Measurements from ENCODE around the gene TRHDE.
A peak's percentile ranks its signal among the peaks of the same experiment; 100 is the strongest.

Gene TRHDE

DNA sequence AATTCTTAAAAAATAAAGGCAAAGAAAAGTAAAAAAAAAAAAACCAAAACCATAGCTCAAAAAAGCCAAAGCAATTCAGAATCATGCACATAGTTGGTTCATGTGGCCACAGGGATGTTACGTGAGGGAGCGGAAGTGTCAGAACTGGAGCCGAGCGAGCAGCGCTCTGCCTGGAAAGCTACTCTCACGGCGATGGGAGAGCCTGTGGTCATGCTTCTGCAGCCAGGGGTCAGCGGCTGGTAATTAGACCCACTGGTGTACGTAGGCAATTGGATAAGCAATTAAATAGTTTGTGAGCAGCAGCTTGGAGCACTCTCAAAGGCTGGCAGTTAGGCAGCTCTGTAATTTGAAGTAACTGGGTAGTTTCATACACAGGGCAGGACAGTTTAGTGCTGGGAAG lies 58.1 kb downstream of the TRHDE start:
- peak; percentile 69 for DNase-seq (ENCODE audit: low read depth)
- H3K4me3 ChIP-seq (ENCODE audit: low read depth, low read length), result peak overlapping the region; percentile 14
- TF ChIP-seq, protein P1, sequence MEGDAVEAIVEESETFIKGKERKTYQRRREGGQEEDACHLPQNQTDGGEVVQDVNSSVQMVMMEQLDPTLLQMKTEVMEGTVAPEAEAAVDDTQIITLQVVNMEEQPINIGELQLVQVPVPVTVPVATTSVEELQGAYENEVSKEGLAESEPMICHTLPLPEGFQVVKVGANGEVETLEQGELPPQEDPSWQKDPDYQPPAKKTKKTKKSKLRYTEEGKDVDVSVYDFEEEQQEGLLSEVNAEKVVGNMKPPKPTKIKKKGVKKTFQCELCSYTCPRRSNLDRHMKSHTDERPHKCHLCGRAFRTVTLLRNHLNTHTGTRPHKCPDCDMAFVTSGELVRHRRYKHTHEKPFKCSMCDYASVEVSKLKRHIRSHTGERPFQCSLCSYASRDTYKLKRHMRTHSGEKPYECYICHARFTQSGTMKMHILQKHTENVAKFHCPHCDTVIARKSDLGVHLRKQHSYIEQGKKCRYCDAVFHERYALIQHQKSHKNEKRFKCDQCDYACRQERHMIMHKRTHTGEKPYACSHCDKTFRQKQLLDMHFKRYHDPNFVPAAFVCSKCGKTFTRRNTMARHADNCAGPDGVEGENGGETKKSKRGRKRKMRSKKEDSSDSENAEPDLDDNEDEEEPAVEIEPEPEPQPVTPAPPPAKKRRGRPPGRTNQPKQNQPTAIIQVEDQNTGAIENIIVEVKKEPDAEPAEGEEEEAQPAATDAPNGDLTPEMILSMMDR (conservative IDR thresholded peaks at IDR 0.05; ENCODE audit: low read depth, low read length), result no peak

DNA sequence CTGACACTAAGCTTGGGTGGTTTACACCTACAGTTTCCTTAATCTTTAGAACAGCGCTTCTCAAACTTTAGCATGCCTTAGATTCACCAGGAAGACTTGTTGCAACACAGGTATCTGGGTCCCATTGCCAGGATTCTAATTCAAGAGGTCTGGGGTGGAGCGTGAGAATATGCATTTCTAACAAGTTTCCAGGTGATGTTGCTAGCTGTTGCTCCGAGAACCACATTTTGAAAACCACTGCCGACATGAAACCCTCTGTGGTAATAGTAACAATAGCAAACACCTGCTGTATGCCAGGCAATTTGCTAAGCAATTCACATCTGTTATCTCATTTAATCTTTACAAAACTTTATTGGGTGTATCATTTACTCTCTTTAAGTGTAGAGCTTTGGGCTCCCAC lies 58.6 kb downstream of the TRHDE start:
- H3K4me3 ChIP-seq (ENCODE audit: low read depth, low read length), result no peak overlapping the region
- TF ChIP-seq, protein P1 (conservative IDR thresholded peaks at IDR 0.05; ENCODE audit: low read depth, low read length), result no peak

DNA sequence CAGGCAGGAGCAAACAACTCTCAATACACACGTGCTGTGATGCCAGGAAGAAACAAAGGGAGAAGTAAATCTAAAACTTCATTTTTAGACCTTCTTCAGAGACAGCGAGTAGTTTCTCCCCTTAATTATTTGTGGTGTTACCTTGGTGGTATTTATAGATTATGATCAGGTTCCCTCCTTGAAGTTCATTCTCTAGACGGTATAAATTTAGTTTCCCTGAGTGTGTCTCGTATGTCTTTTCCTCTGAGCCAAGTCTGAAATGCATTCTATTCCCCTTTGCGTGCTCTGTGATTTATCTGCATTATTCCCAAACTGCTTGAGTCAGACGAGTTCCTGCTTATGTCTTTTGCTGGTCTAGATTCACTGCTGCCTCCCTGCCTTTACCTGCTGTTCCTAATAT lies 65.2 kb downstream of the TRHDE start:
- TF ChIP-seq, protein P1 (conservative IDR thresholded peaks at IDR 0.05; ENCODE audit: low read depth, low read length), result no peak
- no peak for DNase-seq (ENCODE audit: low read depth)
- no peak overlapping the region for H3K4me3 ChIP-seq (ENCODE audit: low read depth, low read length)

More for the DNA sequence above, 58.6 kb downstream of the TRHDE start:
- DNase-seq (ENCODE audit: low read depth), result no peak

- DNase-seq (ENCODE audit: low read depth), result no peak
- TF ChIP-seq, protein P1 (conservative IDR thresholded peaks at IDR 0.05; ENCODE audit: low read depth, low read length), result no peak
- H3K4me3 ChIP-seq (ENCODE audit: low read depth, low read length), result no peak overlapping the region
These were observed 65.8 kb downstream of the TRHDE start for GRCh38 chr12:72337946-72338345.

GRCh38 chr12:72338437-72338836 lies 66.3 kb downstream of the TRHDE start:
- TF ChIP-seq, protein P1 (conservative IDR thresholded peaks at IDR 0.05; ENCODE audit: low read depth, low read length), result no peak
- no peak for DNase-seq (ENCODE audit: low read depth)
- no peak overlapping the region for H3K4me3 ChIP-seq (ENCODE audit: low read depth, low read length)

GRCh38 chr12:72346363-72346944 lies 74.3 kb downstream of the TRHDE start:
- TF ChIP-seq, protein P1 (conservative IDR thresholded peaks at IDR 0.05; ENCODE audit: low read depth, low read length), result peak; percentile 79
- no peak overlapping the region for H3K4me3 ChIP-seq (ENCODE audit: low read depth, low read length)
- DNase-seq (ENCODE audit: low read depth), result peak; percentile 91

DNA sequence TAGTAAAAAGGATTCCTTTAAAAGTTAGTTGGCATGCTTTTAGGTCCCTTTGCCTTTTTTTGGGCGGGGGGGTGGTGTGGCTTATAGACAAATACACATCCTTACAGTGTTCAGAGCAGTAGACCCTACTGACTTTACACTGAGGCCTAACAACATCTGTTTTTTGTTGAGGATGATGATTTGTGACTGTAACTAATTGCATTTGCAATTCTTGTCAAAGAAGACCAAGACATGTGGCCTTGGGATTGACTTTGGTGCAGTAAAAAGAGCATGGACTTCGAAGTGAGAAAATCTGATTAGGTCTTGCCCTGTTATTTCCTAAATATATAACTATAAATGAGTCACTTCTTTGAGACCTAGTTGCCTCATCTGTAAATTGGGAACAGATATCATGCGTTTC lies 77.3 kb downstream of the TRHDE start:
- no peak overlapping the region for H3K4me3 ChIP-seq (ENCODE audit: low read depth, low read length)
- TF ChIP-seq, protein P1 (conservative IDR thresholded peaks at IDR 0.05; ENCODE audit: low read depth, low read length), result no peak
- no peak for DNase-seq (ENCODE audit: low read depth)

All from choroid plexus epithelial cell (primary cell).